Measurements from ENCODE around the gene ALOX12B. TPM values are rescaled to one million over a fixed set of nuclear protein-coding genes. Genes with fewer than 3 reads are reported as not detected.
A peak's percentile ranks its signal among the peaks of the same experiment; 100 is the strongest.

Gene ALOX12B
- total RNA-seq, 4 donors from 2014 or later, result 131 to 246 (median 157) TPM

DNA sequence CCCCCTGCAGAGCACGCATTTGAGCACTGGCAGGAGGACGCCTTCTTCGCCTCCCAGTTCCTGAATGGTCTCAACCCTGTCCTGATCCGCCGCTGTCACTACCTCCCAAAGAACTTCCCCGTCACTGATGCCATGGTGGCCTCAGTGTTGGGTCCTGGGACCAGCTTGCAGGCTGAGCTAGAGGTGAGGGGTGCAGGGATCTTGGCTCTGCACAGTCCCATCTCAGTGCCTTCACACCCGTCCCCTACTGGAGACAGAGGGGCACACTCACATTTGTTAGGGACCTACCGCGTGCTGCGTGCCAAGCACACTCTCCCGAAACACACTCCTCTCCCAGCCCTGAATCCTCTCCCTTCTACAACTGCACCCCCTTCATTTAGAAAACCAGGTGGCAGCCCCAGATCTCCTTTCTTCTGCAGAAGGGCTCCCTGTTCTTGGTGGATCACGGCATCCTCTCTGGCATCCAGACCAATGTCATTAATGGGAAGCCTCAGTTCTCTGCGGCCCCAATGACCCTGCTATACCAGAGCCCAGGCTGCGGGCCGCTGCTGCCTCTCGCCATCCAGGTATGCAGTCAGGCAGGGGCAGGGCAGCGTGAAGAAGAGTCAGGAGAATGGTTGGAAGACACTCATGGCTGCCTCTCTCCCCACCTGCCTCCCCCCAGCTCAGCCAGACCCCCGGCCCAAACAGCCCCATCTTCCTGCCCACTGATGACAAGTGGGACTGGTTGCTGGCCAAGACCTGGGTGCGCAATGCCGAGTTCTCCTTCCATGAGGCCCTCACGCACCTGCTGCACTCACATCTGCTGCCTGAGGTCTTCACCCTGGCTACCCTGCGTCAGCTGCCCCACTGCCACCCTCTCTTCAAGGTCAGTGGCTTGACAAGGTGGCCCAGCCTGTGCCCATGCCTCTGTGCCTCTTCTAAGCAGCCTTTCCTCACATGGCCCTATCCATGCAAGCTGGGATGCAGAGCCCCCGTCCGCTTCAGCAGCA, 42.4 kb downstream of the ALOX12B start:
- intact Hi-C loops (cut with DNase I; ENCODE audit: low total_unique reads), result no loop called here
- peak in 1 of 2 donors; percentile 81 for DNase-seq (ENCODE audit: low spot score in 2 of 2)
- TF ChIP-seq POLR2A (IDR thresholded peaks at IDR 0.05), result no peak
- TF ChIP-seq, protein P1, sequence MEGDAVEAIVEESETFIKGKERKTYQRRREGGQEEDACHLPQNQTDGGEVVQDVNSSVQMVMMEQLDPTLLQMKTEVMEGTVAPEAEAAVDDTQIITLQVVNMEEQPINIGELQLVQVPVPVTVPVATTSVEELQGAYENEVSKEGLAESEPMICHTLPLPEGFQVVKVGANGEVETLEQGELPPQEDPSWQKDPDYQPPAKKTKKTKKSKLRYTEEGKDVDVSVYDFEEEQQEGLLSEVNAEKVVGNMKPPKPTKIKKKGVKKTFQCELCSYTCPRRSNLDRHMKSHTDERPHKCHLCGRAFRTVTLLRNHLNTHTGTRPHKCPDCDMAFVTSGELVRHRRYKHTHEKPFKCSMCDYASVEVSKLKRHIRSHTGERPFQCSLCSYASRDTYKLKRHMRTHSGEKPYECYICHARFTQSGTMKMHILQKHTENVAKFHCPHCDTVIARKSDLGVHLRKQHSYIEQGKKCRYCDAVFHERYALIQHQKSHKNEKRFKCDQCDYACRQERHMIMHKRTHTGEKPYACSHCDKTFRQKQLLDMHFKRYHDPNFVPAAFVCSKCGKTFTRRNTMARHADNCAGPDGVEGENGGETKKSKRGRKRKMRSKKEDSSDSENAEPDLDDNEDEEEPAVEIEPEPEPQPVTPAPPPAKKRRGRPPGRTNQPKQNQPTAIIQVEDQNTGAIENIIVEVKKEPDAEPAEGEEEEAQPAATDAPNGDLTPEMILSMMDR (IDR thresholded peaks at IDR 0.05), result no peak
- WGBS, 2 donors, result 82 to 87% methylated on average over 23 to 24 of the region's 24 CpGs
- H3K4me3 ChIP-seq (ENCODE audit: low read depth, poor library complexity, severe bottlenecking), result no peak overlapping the region

DNA sequence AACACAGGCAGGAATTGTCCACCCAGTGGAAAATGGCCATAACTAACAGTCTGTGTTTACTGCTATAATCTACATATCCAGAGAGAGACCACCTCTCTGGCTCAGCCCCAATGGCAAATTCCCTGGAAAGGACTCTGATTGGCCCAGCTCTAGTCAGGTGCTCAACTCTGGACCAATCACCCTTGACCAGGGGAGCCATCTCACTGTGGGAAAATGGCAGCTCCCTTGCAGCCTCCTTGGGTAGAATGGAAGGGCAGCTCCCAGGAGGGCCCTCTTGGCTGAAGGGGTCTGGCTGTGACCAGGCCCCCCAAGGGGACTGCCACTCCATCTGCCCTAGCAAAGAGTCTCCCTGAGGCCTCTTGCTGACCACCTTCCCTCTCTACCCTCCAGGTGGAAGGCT, 45.5 kb downstream of the ALOX12B start:
- no peak for TF ChIP-seq POLR2A (IDR thresholded peaks at IDR 0.05)
- TF ChIP-seq, protein P1 (IDR thresholded peaks at IDR 0.05), result no peak
- DNase-seq (ENCODE audit: low spot score in 2 of 2), result peak in 1 of 2 donors; percentile 62
- intact Hi-C loops (cut with DNase I; ENCODE audit: low total_unique reads), result no loop called here
- no peak overlapping the region for H3K4me3 ChIP-seq (ENCODE audit: low read depth, poor library complexity, severe bottlenecking)

DNA sequence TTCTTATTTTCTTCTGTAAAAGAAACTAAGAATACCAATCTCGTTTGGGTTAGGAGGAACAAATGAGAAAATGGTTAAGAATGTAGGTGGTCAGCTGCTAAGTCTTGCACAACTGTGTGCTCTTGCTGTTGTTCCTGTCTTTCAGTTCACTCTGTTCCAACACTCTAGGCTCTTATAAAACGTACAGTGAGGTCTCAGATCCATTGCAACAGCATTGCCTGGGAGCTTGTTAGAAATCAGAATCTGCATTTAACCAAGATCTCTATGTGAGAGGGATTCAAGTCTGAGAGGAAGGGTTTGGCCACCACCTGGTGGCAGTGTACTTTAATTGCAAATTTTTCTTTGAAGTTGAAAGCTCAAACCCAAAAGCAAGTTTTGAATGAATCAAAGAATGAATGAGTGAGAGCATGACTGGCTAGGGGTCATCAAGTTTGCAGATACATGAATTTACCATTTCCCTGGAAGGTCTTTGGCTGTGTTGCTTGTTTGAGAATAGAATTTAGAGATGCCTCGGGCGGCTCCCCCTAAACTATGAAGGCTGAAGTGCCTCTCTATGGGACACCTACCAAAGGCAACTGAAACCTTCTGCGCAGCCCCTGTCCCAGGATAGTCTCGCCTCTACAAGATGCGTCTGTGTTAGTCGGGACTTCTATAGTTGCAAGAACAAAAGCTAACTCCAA, 46.1 kb downstream of the ALOX12B start:
- DNase-seq (ENCODE audit: low spot score in 2 of 2), result peak; percentile 74 to 83
- 62 to 66% methylated on average over 8 of the region's 8 CpGs for WGBS, 2 donors
- no peak overlapping the region for H3K4me3 ChIP-seq (ENCODE audit: low read depth, poor library complexity, severe bottlenecking)
- intact Hi-C loops (cut with DNase I; ENCODE audit: low total_unique reads), result no loop called here
- TF ChIP-seq POLR2A (IDR thresholded peaks at IDR 0.05), result no peak
- TF ChIP-seq, protein P1 (IDR thresholded peaks at IDR 0.05), result no peak

DNA sequence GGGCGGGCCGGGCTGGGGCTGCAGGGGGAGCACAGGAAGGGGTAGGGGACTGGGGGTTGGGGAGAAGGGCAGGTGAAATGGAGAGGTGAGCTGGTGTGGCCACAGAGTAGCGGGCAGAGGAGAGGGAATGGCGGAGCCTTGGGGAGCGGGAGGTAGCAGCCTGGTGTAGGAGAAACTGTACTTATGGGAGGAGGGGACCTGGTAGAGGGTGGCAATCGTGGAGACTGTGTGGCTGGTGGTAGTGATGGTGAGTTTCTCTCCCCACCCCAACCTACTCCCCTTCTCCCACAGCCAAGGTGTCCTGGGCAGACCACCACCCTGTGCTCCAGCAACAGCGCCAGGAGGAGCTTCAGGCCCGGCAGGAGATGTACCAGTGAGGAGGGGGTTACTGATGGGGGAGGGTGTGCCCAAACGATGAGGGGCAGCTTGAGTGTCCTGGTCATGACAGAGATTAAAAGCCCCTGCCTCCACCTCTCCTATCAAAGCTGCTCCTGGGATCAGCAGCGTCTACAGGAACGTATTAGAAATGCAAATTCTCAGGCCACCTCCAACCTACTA, 47.8 kb downstream of the ALOX12B start:
- peak in 1 of 2 donors; percentile 52 for DNase-seq (ENCODE audit: low spot score in 2 of 2)
- no peak for TF ChIP-seq POLR2A (IDR thresholded peaks at IDR 0.05)
- TF ChIP-seq, protein P1 (IDR thresholded peaks at IDR 0.05), result no peak
- no peak overlapping the region for H3K4me3 ChIP-seq (ENCODE audit: low read depth, poor library complexity, severe bottlenecking)
- 45 to 60% methylated on average over 11 of the region's 11 CpGs for WGBS, 2 donors
- intact Hi-C loops (cut with DNase I; ENCODE audit: low total_unique reads), result no loop called here

DNA sequence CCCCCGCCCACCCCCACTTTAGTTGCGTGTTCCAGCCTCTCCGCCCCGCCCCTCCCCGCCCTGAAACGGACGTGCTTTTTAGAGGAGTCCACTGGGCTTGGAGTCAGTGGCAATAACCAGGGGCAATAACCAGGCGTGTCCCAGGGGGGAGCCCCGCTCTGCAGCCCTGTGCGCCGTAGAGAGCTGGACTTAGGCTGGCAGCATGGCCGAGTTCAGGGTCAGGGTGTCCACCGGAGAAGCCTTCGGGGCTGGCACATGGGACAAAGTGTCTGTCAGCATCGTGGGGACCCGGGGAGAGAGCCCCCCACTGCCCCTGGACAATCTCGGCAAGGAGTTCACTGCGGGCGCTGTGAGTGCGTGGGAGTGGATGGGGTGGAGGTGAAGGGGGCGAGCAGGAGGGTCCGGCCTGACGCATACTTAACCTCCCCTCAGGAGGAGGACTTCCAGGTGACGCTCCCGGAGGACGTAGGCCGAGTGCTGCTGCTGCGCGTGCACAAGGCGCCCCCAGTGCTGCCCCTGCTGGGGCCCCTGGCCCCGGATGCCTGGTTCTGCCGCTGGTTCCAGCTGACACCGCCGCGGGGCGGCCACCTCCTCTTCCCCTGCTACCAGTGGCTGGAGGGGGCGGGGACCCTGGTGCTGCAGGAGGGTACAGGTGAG, 48.4 kb downstream of the ALOX12B start, which contains the start of gene ALOX15B:
TSS of gene ALOX15B (plus strand) at position 106 of the 657 bp plus-strand sequence. CDS start at position 203, 97 bp downstream.
- DNase-seq (ENCODE audit: low spot score in 2 of 2), result peak in 1 of 2 donors; percentile 83
- no peak for TF ChIP-seq POLR2A (IDR thresholded peaks at IDR 0.05)
- TF ChIP-seq, protein P1 (IDR thresholded peaks at IDR 0.05), result no peak
- intact Hi-C loops (cut with DNase I; ENCODE audit: low total_unique reads), result no loop called here
- peak within 1 kb of the TSS; percentile 15 for H3K4me3 ChIP-seq (ENCODE audit: low read depth, poor library complexity, severe bottlenecking)
- 4 to 8% methylated on average over 16 to 35 of the region's 37 CpGs for WGBS, 2 donors

Data from lower leg skin (tissue), 4 donors.